ENCODE data around the gene PJVK.
"Not testable (repeated sequence)": the region's sequence is repeated elsewhere in the genome, so short reads cannot be mapped to it uniquely, and the experiment has no call there.

PJVK gene

DNA sequence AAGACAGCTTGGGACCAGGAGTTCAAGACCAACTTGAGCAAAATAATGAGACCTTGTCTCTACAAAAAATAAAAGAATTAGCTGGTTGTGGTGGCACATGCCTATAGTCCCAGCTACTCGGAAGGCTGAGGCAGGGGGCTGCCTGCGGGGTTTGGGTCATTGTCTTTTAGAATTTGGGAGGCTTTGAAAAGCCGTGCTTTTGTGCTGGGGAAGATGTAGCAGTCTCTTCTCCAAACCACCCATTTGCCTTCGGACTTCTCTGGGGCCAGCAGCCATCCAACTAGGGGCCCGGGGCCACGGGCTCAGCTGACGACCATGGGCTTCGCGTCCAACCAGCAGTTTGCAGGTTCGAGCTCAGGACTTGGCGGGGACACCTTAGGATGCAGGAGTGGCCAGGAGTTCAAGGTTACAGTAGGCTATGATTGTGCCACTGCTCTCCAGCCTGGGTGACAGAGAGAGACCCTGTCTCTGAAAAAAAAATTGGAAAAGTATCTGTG lies 6.3 kb downstream of the PJVK start:
- no peaks in the 10 kb centered on the region for H3K27me3 ChIP-seq (ENCODE audit: control insufficient read depth in 1 of 2, insufficient read depth in 2 of 2, low read length in 2 of 2)
- no peaks in the 10 kb centered on the region for H3K4me1 ChIP-seq (ENCODE audit: control insufficient read depth in 1 of 2, insufficient read depth in 2 of 2, low read length in 2 of 2)
- H3K9ac ChIP-seq (ENCODE audit: low read depth in 1 of 2, low read length in 2 of 2), result no peak overlapping the region
- H3K27ac ChIP-seq (ENCODE audit: low read depth, low read length), result no peak overlapping the region
- H3K9me3 ChIP-seq (ENCODE audit: control insufficient read depth in 1 of 2, low read length in 2 of 2), result no peaks in the 10 kb centered on the region
- H3K4me3 ChIP-seq (ENCODE audit: low read depth in 1 of 2, low read length in 2 of 2), result no peak overlapping the region
- H3K36me3 ChIP-seq (ENCODE audit: control insufficient read depth in 1 of 2, insufficient read depth in 2 of 2, low read length in 2 of 2), result no peaks in the 10 kb centered on the region

DNA sequence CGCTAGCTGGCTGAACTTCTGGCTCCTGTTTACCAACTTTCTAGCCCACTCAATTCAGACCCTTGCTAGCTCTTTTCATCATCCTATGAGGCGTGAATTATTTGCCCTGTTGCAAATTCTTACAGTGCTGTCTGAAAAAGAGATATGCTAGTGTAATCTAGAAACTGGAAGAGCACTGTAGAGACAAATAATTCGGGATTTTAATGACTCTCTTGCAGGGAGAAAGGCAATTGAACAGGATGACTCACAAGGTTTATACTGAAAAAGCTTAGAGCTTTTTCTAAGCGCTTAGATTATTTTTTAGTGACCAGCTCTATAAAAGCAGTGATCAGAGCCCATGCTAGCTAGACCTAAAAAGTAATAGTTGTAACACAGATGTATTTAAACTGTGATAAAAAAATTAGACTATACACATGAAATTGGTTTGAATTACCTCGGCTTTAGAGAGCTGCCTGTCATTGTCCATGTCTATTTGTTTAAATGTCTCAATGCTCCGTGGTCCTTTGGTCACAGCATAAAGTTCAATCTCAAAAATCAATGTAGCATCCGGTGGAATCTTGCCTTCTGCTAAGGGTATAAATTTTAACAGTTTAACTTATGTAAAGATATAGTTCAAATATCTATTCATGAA lies 18.2 kb downstream of the PJVK start:
- H3K4me1 ChIP-seq (ENCODE audit: control insufficient read depth in 1 of 2, insufficient read depth in 2 of 2, low read length in 2 of 2), result no peaks in the 10 kb centered on the region
- no peaks in the 10 kb centered on the region for H3K9me3 ChIP-seq (ENCODE audit: control insufficient read depth in 1 of 2, low read length in 2 of 2)
- H3K36me3 ChIP-seq (ENCODE audit: control insufficient read depth in 1 of 2, insufficient read depth in 2 of 2, low read length in 2 of 2), result peaks cover 2 to 4% of the 10 kb centered on the region in 2 donors
- no peak overlapping the region for H3K9ac ChIP-seq (ENCODE audit: low read depth in 1 of 2, low read length in 2 of 2)
- no peaks in the 10 kb centered on the region for H3K27me3 ChIP-seq (ENCODE audit: control insufficient read depth in 1 of 2, insufficient read depth in 2 of 2, low read length in 2 of 2)
- H3K4me3 ChIP-seq (ENCODE audit: low read depth in 1 of 2, low read length in 2 of 2), result no peak overlapping the region
- H3K27ac ChIP-seq (ENCODE audit: low read depth, low read length), result no peak overlapping the region

DNA sequence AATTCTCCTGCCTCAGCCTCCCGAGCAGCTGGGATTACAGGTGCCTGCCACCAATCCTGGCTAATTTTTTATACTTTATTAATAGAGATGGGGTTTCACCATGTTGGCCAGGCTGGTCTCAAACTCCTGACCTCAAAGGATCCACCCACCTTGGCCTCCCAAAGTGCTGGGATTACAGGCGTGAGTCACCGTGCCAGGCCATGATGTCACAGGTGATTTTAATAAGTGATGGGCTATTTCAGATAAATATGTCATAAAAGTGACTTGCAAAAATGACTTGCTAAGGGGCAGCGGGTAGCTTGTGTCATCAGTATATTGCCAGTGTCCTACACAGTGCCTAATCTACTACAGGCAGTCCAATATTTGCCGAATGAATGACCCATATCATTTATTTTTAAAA lies 20.1 kb downstream of the PJVK start:
- not testable (repeated sequence) for H3K36me3 ChIP-seq (ENCODE audit: control insufficient read depth in 1 of 2, insufficient read depth in 2 of 2, low read length in 2 of 2); H3K27me3 ChIP-seq (ENCODE audit: control insufficient read depth in 1 of 2, insufficient read depth in 2 of 2, low read length in 2 of 2); H3K4me1 ChIP-seq (ENCODE audit: control insufficient read depth in 1 of 2, insufficient read depth in 2 of 2, low read length in 2 of 2); H3K9me3 ChIP-seq (ENCODE audit: control insufficient read depth in 1 of 2, low read length in 2 of 2); H3K4me3 ChIP-seq (ENCODE audit: low read depth in 1 of 2, low read length in 2 of 2); H3K27ac ChIP-seq (ENCODE audit: low read depth, low read length); H3K9ac ChIP-seq (ENCODE audit: low read depth in 1 of 2, low read length in 2 of 2)

DNA sequence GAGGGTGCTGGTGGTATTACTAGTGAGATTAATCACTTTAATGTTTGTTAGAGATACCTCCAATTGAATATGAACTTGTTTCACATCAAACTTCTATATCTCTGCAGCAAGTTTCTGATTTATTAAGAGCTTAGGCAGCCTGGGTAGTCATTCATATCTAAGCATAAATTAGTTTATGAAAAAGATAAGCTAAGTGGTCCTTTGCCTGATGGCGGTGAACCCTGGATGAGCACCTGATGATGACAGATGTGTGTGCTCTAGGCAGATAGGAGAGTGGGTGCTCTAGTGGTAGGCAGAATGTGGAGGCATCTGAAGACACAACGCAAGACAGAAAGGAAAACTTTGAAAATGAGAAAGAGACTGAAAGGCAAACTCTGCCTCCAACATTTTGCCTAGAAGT lies 22.2 kb downstream of the PJVK start:
- Histone ChIP-seq H3K4me1 (ENCODE audit: control insufficient read depth in 1 of 2, insufficient read depth in 2 of 2, low read length in 2 of 2) (peaks cover 3 to 6% of the 10 kb centered on the region in 2 donors), H3K36me3 (ENCODE audit: control insufficient read depth in 1 of 2, insufficient read depth in 2 of 2, low read length in 2 of 2) (no peaks in the 10 kb centered on the region), H3K9me3 (ENCODE audit: control insufficient read depth in 1 of 2, low read length in 2 of 2) (no peaks in the 10 kb centered on the region), H3K27me3 (ENCODE audit: control insufficient read depth in 1 of 2, insufficient read depth in 2 of 2, low read length in 2 of 2) (no peaks in the 10 kb centered on the region), H3K27ac (ENCODE audit: low read depth, low read length) (no peak overlapping the region), H3K9ac (ENCODE audit: low read depth in 1 of 2, low read length in 2 of 2) (no peak overlapping the region), H3K4me3 (ENCODE audit: low read depth in 1 of 2, low read length in 2 of 2) (no peak overlapping the region)

DNA sequence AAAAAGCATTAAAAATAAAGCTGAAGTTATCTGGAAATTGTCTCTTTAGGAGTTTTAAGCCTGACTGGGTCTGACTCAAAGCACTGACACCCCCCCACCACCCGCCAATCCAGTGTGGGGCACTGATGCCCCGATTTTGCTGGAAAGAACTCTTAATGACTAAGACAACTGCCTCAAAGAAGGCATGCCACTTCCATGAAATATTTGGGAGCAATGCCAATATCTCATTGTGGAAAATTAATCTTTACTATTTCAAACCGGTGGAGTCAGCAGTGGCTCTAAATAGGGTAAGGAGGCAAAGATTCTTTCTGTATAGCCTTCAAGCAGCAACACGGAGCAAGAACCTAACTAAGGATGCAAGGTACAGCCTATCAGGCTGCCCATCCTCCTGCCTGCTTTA lies 22.8 kb downstream of the PJVK start:
- H3K4me1 ChIP-seq (ENCODE audit: control insufficient read depth in 1 of 2, insufficient read depth in 2 of 2, low read length in 2 of 2), result peaks cover 3 to 6% of the 10 kb centered on the region in 2 donors
- H3K9me3 ChIP-seq (ENCODE audit: control insufficient read depth in 1 of 2, low read length in 2 of 2), result no peaks in the 10 kb centered on the region
- H3K36me3 ChIP-seq (ENCODE audit: control insufficient read depth in 1 of 2, insufficient read depth in 2 of 2, low read length in 2 of 2), result no peaks in the 10 kb centered on the region
- H3K27me3 ChIP-seq (ENCODE audit: control insufficient read depth in 1 of 2, insufficient read depth in 2 of 2, low read length in 2 of 2), result no peaks in the 10 kb centered on the region
- no peak overlapping the region for H3K4me3 ChIP-seq (ENCODE audit: low read depth in 1 of 2, low read length in 2 of 2)
- no peak overlapping the region for H3K9ac ChIP-seq (ENCODE audit: low read depth in 1 of 2, low read length in 2 of 2)
- no peak overlapping the region for H3K27ac ChIP-seq (ENCODE audit: low read depth, low read length)

DNA sequence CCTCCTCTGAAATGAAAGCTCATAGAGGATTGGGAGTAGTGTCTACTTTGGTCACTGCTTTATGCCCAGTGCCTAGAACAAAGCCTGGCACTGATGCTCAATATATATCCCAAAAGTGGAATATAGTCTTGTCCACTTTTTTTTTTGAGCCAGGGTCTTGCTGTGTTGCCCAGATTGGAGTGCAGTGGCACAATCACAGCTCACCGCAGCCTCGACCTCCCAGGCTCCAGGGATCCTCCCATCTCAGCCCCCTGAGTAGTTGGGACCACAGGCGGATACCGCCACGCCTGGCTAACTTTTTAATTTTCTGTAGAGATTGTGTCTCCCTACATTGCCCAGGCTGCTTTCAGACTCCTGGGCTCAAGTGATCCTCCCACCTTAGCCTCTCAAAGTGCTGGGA lies 23.4 kb downstream of the PJVK start:
- Histone ChIP-seq H3K27ac (ENCODE audit: low read depth, low read length) (no peak overlapping the region), H3K4me1 (ENCODE audit: control insufficient read depth in 1 of 2, insufficient read depth in 2 of 2, low read length in 2 of 2) (peaks cover 5 to 11% of the 10 kb centered on the region in 2 donors), H3K4me3 (ENCODE audit: low read depth in 1 of 2, low read length in 2 of 2) (no peak overlapping the region), H3K36me3 (ENCODE audit: control insufficient read depth in 1 of 2, insufficient read depth in 2 of 2, low read length in 2 of 2) (no peaks in the 10 kb centered on the region), H3K9me3 (ENCODE audit: control insufficient read depth in 1 of 2, low read length in 2 of 2) (no peaks in the 10 kb centered on the region), H3K27me3 (ENCODE audit: control insufficient read depth in 1 of 2, insufficient read depth in 2 of 2, low read length in 2 of 2) (no peaks in the 10 kb centered on the region), H3K9ac (ENCODE audit: low read depth in 1 of 2, low read length in 2 of 2) (no peak overlapping the region)

DNA sequence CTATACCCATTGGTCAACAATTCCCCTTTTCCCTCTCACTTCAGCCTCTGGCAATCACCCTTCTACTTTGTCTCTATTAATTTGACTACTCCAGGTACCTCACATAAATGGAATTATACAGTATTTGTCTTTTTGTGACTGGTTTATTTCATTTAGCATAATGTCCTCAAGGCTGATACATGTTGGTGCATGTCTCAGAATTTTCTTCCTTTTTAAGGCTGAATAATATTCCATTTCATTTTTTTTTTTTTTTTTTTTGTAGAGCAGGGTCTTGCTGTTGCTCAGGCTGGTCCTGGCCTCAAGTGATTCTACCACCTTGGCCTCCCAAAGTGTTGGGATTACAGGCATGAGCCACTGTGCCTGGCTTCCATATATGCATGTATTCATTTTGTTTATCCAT lies 25.3 kb downstream of the PJVK start:
- H3K4me1 ChIP-seq (ENCODE audit: control insufficient read depth in 1 of 2, insufficient read depth in 2 of 2, low read length in 2 of 2), result peaks cover 11 to 21% of the 10 kb centered on the region in 2 donors
- no peaks in the 10 kb centered on the region for H3K36me3 ChIP-seq (ENCODE audit: control insufficient read depth in 1 of 2, insufficient read depth in 2 of 2, low read length in 2 of 2)
- no peak overlapping the region for H3K27ac ChIP-seq (ENCODE audit: low read depth, low read length)
- H3K4me3 ChIP-seq (ENCODE audit: low read depth in 1 of 2, low read length in 2 of 2), result no peak overlapping the region
- H3K9ac ChIP-seq (ENCODE audit: low read depth in 1 of 2, low read length in 2 of 2), result no peak overlapping the region
- no peaks in the 10 kb centered on the region for H3K27me3 ChIP-seq (ENCODE audit: control insufficient read depth in 1 of 2, insufficient read depth in 2 of 2, low read length in 2 of 2)
- H3K9me3 ChIP-seq (ENCODE audit: control insufficient read depth in 1 of 2, low read length in 2 of 2), result no peaks in the 10 kb centered on the region

DNA sequence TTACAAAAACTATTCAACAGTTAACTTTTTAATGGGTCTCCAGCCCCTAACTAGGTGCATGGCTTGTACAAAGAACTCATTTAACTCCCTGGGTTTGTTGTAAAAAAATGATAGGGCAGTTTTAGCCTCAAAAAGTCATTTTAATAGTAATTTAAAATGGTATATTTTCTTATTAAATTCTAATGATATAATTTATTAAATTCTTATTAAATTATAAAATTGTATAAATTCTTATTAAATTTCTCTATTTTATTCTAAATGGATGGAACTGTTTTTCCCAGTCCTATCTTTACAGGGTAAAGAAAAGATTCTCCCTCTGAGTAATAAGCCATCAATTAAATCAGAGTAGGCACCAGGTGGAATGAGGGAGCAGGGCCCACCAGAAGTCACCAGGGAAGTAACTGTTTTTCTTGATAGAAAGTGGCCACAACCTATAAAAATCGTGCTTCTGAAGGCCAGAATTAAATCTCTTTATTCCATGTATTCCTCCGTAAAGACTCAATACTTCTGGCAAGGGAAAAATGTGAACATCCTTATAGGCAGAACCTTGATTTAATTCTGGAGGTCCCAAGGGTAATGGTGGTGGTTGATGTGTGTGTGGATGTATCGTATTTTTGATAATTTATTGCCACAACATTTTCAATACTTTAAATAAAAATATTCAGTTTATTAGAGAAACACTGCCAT lies 26.4 kb downstream of the PJVK start:
- Histone ChIP-seq H3K9ac (ENCODE audit: low read depth in 1 of 2, low read length in 2 of 2) (peak overlapping the region; percentile 92 to 94), H3K4me3 (ENCODE audit: low read depth in 1 of 2, low read length in 2 of 2) (peak overlapping the region; percentile 84 to 89), H3K27me3 (ENCODE audit: control insufficient read depth in 1 of 2, insufficient read depth in 2 of 2, low read length in 2 of 2) (no peaks in the 10 kb centered on the region), H3K9me3 (ENCODE audit: control insufficient read depth in 1 of 2, low read length in 2 of 2) (no peaks in the 10 kb centered on the region), H3K4me1 (ENCODE audit: control insufficient read depth in 1 of 2, insufficient read depth in 2 of 2, low read length in 2 of 2) (peaks cover 22 to 31% of the 10 kb centered on the region in 2 donors), H3K36me3 (ENCODE audit: control insufficient read depth in 1 of 2, insufficient read depth in 2 of 2, low read length in 2 of 2) (no peaks in the 10 kb centered on the region), H3K27ac (ENCODE audit: low read depth, low read length) (no peak overlapping the region)

DNA sequence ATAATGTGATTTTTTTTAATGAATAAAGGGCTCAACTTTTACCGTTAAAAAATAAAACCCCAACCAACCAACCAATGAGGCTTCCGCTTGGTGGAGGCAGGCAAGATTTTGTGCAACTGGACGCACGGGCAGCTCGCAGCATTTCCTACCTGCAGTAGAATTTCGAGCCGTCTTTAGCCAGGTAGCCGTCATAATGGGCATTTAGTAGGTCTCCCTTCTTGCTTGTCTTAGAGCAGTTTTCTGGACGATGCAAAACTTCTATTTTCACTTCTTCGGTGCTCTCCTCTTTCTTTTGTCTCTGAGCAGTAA lies 26.9 kb downstream of the PJVK start:
- H3K36me3 ChIP-seq (ENCODE audit: control insufficient read depth in 1 of 2, insufficient read depth in 2 of 2, low read length in 2 of 2), result no peaks in the 10 kb centered on the region
- H3K27ac ChIP-seq (ENCODE audit: low read depth, low read length), result peak overlapping the region; percentile 94
- no peaks in the 10 kb centered on the region for H3K27me3 ChIP-seq (ENCODE audit: control insufficient read depth in 1 of 2, insufficient read depth in 2 of 2, low read length in 2 of 2)
- no peaks in the 10 kb centered on the region for H3K9me3 ChIP-seq (ENCODE audit: control insufficient read depth in 1 of 2, low read length in 2 of 2)
- H3K9ac ChIP-seq (ENCODE audit: low read depth in 1 of 2, low read length in 2 of 2), result peak overlapping the region; percentile 92 to 94
- peak overlapping the region; percentile 84 to 89 for H3K4me3 ChIP-seq (ENCODE audit: low read depth in 1 of 2, low read length in 2 of 2)
- peaks cover 25 to 35% of the 10 kb centered on the region in 2 donors for H3K4me1 ChIP-seq (ENCODE audit: control insufficient read depth in 1 of 2, insufficient read depth in 2 of 2, low read length in 2 of 2)

DNA sequence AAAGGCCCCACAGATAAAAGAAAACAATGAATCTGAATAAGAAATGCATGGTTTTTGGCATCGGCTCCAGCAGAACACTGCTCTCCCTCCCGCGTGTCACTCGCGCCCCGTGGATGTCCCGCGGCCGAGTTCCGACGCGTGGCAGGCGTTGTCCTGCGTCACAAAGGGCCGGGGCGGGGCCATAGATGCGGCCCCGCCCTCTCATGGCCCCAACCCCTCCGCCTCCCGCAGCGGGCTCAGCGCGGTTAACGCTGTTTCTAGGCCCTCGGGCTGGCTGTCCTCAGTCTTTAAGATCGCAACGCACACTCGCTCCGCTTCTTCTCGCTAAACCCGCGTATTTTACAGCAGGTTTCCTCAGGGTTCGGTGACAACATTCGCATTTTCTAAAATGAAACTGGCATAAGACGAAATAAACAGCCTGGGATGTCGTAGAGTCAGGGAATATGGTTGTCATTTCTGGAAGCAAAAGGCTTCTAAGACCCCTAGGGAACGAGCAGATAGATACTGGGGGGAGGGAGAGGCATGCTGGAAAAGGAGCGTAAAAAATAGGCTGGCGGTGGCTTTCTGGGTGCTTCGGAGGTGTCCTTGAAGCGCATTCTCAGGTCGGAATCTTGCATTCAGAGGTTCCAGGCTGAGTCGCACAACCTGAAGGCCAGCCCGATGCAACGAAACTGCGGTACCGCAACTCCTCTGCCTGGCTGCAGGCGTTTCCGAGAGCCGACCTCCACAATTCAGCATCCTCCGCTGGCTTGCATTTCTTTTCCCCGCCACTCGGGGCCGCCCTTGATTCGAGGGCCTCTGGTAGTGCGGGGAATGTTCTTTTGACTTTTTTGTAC lies 27.5 kb downstream of the PJVK start, which contains the start of gene FKBP7:
Gene FKBP7 (minus strand): TSS at position 162 of the 836 bp plus-strand sequence. CDS start 101 bp downstream, at position 61.
- H3K27ac ChIP-seq (ENCODE audit: low read depth, low read length), result peak within 1 kb of the TSS; percentile 94
- H3K9me3 ChIP-seq (ENCODE audit: control insufficient read depth in 1 of 2, low read length in 2 of 2), result no peaks in the 10 kb centered on the region
- H3K4me1 ChIP-seq (ENCODE audit: control insufficient read depth in 1 of 2, insufficient read depth in 2 of 2, low read length in 2 of 2), result peaks cover 27 to 35% of the 10 kb centered on the region in 2 donors
- H3K9ac ChIP-seq (ENCODE audit: low read depth in 1 of 2, low read length in 2 of 2), result peak within 1 kb of the TSS; percentile 92 to 94
- H3K27me3 ChIP-seq (ENCODE audit: control insufficient read depth in 1 of 2, insufficient read depth in 2 of 2, low read length in 2 of 2), result no peaks in the 10 kb centered on the region
- no peaks in the 10 kb centered on the region for H3K36me3 ChIP-seq (ENCODE audit: control insufficient read depth in 1 of 2, insufficient read depth in 2 of 2, low read length in 2 of 2)
- H3K4me3 ChIP-seq (ENCODE audit: low read depth in 1 of 2, low read length in 2 of 2), result peak within 1 kb of the TSS; percentile 84 to 89
